ENCODE measurements around the gene SPATA12.
"Not testable (repeated sequence)": the region's sequence is repeated elsewhere in the genome, so short reads cannot be mapped to it uniquely, and the experiment has no call there.

Gene SPATA12

GRCh38 chr3:57057351-57057750 is 3.1 kb upstream of the SPATA12 start:
- no peak for DNase-seq

GRCh38 chr3:57059411-57059810 is 1.1 kb upstream of the SPATA12 start:
- no peak for DNase-seq

- DNase-seq, result no peak
Measured at GRCh38 chr3:57061556-57061955, 1.1 kb downstream of the SPATA12 start.

- no peak for DNase-seq
Measured at GRCh38 chr3:57062101-57062631, 1.7 kb downstream of the SPATA12 start.

GRCh38 chr3:57063032-57063431 is 2.6 kb downstream of the SPATA12 start:
- no peak for DNase-seq

- DNase-seq, result no peak
Measured at GRCh38 chr3:57064001-57064400, 3.5 kb downstream of the SPATA12 start.

- DNase-seq, result no peak
Measured at GRCh38 chr3:57064572-57064971, 4.1 kb downstream of the SPATA12 start.

GRCh38 chr3:57065588-57065987 is 5.1 kb downstream of the SPATA12 start:
- no peak for DNase-seq

GRCh38 chr3:57066471-57066870 is 6.0 kb downstream of the SPATA12 start:
- no peak for DNase-seq

- DNase-seq, result no peak
Measured at GRCh38 chr3:57068437-57069089, 8.1 kb downstream of the SPATA12 start.

GRCh38 chr3:57069503-57069902 is 9.0 kb downstream of the SPATA12 start:
- no peak for DNase-seq

- no peak for DNase-seq
Measured at GRCh38 chr3:57073628-57074027, 13.2 kb downstream of the SPATA12 start.

GRCh38 chr3:57074135-57074534 is 13.7 kb downstream of the SPATA12 start:
- DNase-seq, result no peak

- no peak for DNase-seq
Measured at GRCh38 chr3:57076422-57076951, 16.0 kb downstream of the SPATA12 start.

- DNase-seq, result no peak
Measured at GRCh38 chr3:57077630-57078343, 17.3 kb downstream of the SPATA12 start.

- no peak for DNase-seq
Measured at GRCh38 chr3:57078344-57078634, 17.8 kb downstream of the SPATA12 start.

GRCh38 chr3:57078635-57079473 is 18.4 kb downstream of the SPATA12 start:
- peak; percentile 26 for DNase-seq

GRCh38 chr3:57079474-57079831 is 19.0 kb downstream of the SPATA12 start:
- DNase-seq, result no peak

- peak; percentile 33 for DNase-seq
Measured at GRCh38 chr3:57080171-57080570, 19.7 kb downstream of the SPATA12 start.

GRCh38 chr3:57081173-57081572 is 20.7 kb downstream of the SPATA12 start:
- DNase-seq, result no peak

- no peak for DNase-seq
Measured at GRCh38 chr3:57082481-57082880, 22.0 kb downstream of the SPATA12 start.

GRCh38 chr3:57083266-57083995 is 23.0 kb downstream of the SPATA12 start:
- not testable (repeated sequence) for DNase-seq

- no peak for DNase-seq
Measured at GRCh38 chr3:57085211-57085610, 24.7 kb downstream of the SPATA12 start.

All from NCI-H2171 (cell line).